HEK293T (cell line): ENCODE measurements around the gene DNASE1L1.

Source experiments
- BHLHE40 ChIP-seq: fragments of 450-650 bp; IDR thresholded peaks from 2 replicates; pipeline ENCODE4 v1.6.1; 2016; ENCODE audit warnings: mild to moderate bottlenecking, moderate library complexity, borderline replicate concordance
- CTBP1 ChIP-seq: fragments of 450-650 bp; IDR thresholded peaks from 2 replicates; pipeline ENCODE4 v1.6.1; 2016; ENCODE audit warnings: borderline replicate concordance
- FOXK2 ChIP-seq: fragments of 450-650 bp; IDR thresholded peaks from 2 replicates; pipeline ENCODE4 v1.6.1; 2016; ENCODE audit warnings: mild to moderate bottlenecking
- FOXM1 ChIP-seq: fragments of 450-650 bp; IDR thresholded peaks from 2 replicates; pipeline ENCODE4 v1.6.1; 2017; ENCODE audit warnings: mild to moderate bottlenecking, borderline replicate concordance
- HDGF ChIP-seq: fragments of 450-650 bp; IDR thresholded peaks from 2 replicates; pipeline ENCODE4 v1.6.1; 2017; ENCODE audit warnings: antibody characterized with exemption, borderline replicate concordance
- L3MBTL2 ChIP-seq: fragments of 450-650 bp; conservative IDR thresholded peaks from 2 replicates; pipeline ENCODE4 v1.6.1; 2016; ENCODE audit warnings: mild to moderate bottlenecking
- LEF1 ChIP-seq: fragments of 450-650 bp; IDR thresholded peaks from 2 replicates; pipeline ENCODE4 v1.6.1; 2017; ENCODE audit warnings: mild to moderate bottlenecking, borderline replicate concordance
- NFRKB ChIP-seq: fragments of 450-650 bp; IDR thresholded peaks from 2 replicates; pipeline ENCODE4 v1.6.1; 2016; ENCODE audit warnings: mild to moderate bottlenecking, moderate library complexity
- SP1 ChIP-seq: fragments of 450-650 bp; IDR thresholded peaks from 2 replicates; pipeline ENCODE4 v1.6.1; 2017
- SUZ12 ChIP-seq: fragments of 450-650 bp; IDR thresholded peaks from 2 replicates; pipeline ENCODE4 v1.6.1; 2016; ENCODE audit warnings: mild to moderate bottlenecking
- ZNF384 ChIP-seq: fragments of 450-650 bp; IDR thresholded peaks from 2 replicates; pipeline ENCODE4 v1.6.1; 2016
- TF ChIP-seq, protein P1 (sequence below): fragments of 450-650 bp; IDR thresholded peaks from 2 replicates; pipeline ENCODE4 v1.6.1; 2016

DNA sequence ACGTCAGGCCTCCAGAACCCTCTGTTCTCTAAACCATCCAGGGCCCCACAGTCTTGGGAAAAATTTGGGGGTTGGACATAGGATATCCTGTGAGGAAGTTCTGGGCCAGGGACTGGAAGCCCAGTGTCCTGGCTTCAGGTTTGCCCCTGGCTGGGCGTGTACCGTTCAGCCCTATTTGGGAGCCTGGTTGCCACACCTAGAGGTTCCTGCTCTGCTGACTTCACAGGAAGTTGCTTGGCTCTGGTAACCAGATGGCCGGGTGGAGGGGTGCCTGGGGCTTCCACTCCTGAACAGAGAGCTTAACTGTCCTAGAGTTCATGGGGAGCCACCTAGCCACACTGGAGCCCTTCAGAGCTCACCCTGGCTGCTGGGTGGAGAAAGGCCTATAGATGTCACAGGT is 3.4 kb upstream of the DNASE1L1 start:
- no peak for TF ChIP-seq ZNF384
- TF ChIP-seq NFRKB: no peak
- TF ChIP-seq FOXM1: no peak
- TF ChIP-seq, protein P1, sequence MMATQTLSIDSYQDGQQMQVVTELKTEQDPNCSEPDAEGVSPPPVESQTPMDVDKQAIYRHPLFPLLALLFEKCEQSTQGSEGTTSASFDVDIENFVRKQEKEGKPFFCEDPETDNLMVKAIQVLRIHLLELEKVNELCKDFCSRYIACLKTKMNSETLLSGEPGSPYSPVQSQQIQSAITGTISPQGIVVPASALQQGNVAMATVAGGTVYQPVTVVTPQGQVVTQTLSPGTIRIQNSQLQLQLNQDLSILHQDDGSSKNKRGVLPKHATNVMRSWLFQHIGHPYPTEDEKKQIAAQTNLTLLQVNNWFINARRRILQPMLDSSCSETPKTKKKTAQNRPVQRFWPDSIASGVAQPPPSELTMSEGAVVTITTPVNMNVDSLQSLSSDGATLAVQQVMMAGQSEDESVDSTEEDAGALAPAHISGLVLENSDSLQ: no peak
- no peak for TF ChIP-seq LEF1
- TF ChIP-seq FOXK2: no peak
- TF ChIP-seq HDGF: no peak
- TF ChIP-seq BHLHE40: no peak
- no peak for TF ChIP-seq SP1
- TF ChIP-seq CTBP1: no peak
- no peak for TF ChIP-seq L3MBTL2
- TF ChIP-seq SUZ12: no peak
